Esophagus muscularis mucosa (tissue), 4 donors: ENCODE measurements around the gene ZNF460. TPM values are rescaled to one million over a fixed set of nuclear protein-coding genes. Genes with fewer than 3 reads are reported as not detected.

ENCODE experiments used
- DNase-seq: peaks from one replicate; pipeline ENCODE4 v3.0.0-alpha.2; 2017; ENCODE audit errors: extremely low spot score
- H3K27ac ChIP-seq, 4 donors: fragments of 200-600 bp; sonication (generic); replicated peaks in 1 of 4; 1 replicate in 3 of 4; 2 replicates in 1 of 4; pipeline ENCODE4 v1.5.1; 2016 to 2019; ENCODE audit warnings: mild to moderate bottlenecking in 1 of 4
- H3K27me3 ChIP-seq, 4 donors: fragments of 200-600 bp; sonication (generic); one replicate each; pipeline versions ENCODE4 v1.5.1 to v1.6.0; 2016 to 2019
- H3K36me3 ChIP-seq, 4 donors: fragments of 200-600 bp; sonication (generic); one replicate each; pipeline ENCODE4 v1.5.1; 2016 to 2019
- H3K4me1 ChIP-seq, 4 donors: fragments of 200-600 bp; sonication (generic); one replicate each; pipeline ENCODE4 v1.5.1; 2016 to 2019
- H3K4me3 ChIP-seq, 4 donors: fragments of 200-600 bp; sonication (generic); 1 replicate in 2 of 4; 2 replicates in 2 of 4; pipeline ENCODE4 v1.5.1; 2016 to 2019; ENCODE audit warnings: mild to moderate bottlenecking in 4 of 4, moderate library complexity in 1 of 4
- H3K9me3 ChIP-seq, 4 donors: fragments of 200-600 bp; sonication (generic); 1 replicate in 3 of 4; 2 replicates in 1 of 4; pipeline ENCODE4 v1.5.1; 2016 to 2019
- CTCF ChIP-seq, 3 experiments: fragments of 200-600 bp in 2 of 3; fragments of 450-650 bp in 1 of 3; sonication (generic) in 2 of 3; IDR thresholded peaks; one replicate each; pipeline ENCODE4 v1.5.1; 2017 to 2019; ENCODE audit warnings: antibody characterized with exemption in 3 of 3, mild to moderate bottlenecking in 2 of 3, moderate library complexity in 1 of 3
- EP300 ChIP-seq: sonication (generic); formaldehyde crosslinking; IDR thresholded peaks from one replicate; pipeline ENCODE4 v1.6.1; 2017; ENCODE audit warnings: antibody characterized with exemption
- POLR2A ChIP-seq: fragments of 450-650 bp; IDR thresholded peaks from one replicate; pipeline ENCODE4 v1.6.1; 2017; ENCODE audit warnings: antibody characterized with exemption, moderate library complexity, mild to moderate bottlenecking, low read depth
- POLR2AphosphoS5 ChIP-seq, 2 donors: sonication (generic); formaldehyde crosslinking; IDR thresholded peaks; one replicate each; pipeline ENCODE4 v1.6.1; 2017; ENCODE audit warnings: antibody characterized with exemption in 2 of 2
- WGBS: methylation state at CpG from one replicate; pipeline ENCODE4 v1.1.5; 2018; 5-methylcytosine and 5-hydroxymethylcytosine counted together
- intact Hi-C: fragments of 100-400 bp; cut with DNase I; formaldehyde crosslinking; loops from one replicate; pipeline ENCODE4 v1.15.1; 2023
- total RNA-seq, 4 donors: library from RNA; depleted of rRNA; stranded (reverse); fragments of >200 nt; gene quantifications; one replicate each; pipeline versions ENCODE4 v1.1.0 to v1.2.1, GENCODE V29; 2016

ZNF460 gene
- total RNA-seq, 4 donors from 2014 or later: 46.1 to 75.0 (median 50.1) TPM

- intact Hi-C loops: no loop called here
Observed at GRCh38 chr19:57302020-57302465, 21.8 kb downstream of the ZNF460 start.

GRCh38 chr19:57302727-57303401 is 22.6 kb downstream of the ZNF460 start:
- 91% methylated on average over 7 of the region's 7 CpGs for WGBS

More at GRCh38 chr19:57302020-57302465, 21.8 kb downstream of the ZNF460 start:
- no peak for DNase-seq
- H3K9me3 ChIP-seq: peaks cover 0 to 4% (median 0%) of the 10 kb centered on the region in 4 donors
- WGBS: 100% methylated on average over 1 of the region's 1 CpG
- no peak for TF ChIP-seq EP300
- no peak for TF ChIP-seq CTCF (IDR thresholded peaks at IDR 0.05)
- no peak for TF ChIP-seq POLR2A
- no peak for TF ChIP-seq POLR2AphosphoS5 (IDR thresholded peaks at IDR 0.05)
- no peak overlapping the region for H3K27ac ChIP-seq
- no peaks in the 10 kb centered on the region for H3K27me3 ChIP-seq
- no peak overlapping the region for H3K4me3 ChIP-seq
- peaks cover 7 to 15% (median 10%) of the 10 kb centered on the region in 4 donors for H3K4me1 ChIP-seq
- H3K36me3 ChIP-seq: peaks cover 0 to 74% (median 26%) of the 10 kb centered on the region in 4 donors

GRCh38 chr19:57305056-57305455 is 24.8 kb downstream of the ZNF460 start:
- Histone ChIP-seq H3K27ac (no peak overlapping the region), H3K4me1 (peaks cover 7 to 15% (median 10%) of the 10 kb centered on the region in 4 donors), H3K27me3 (no peaks in the 10 kb centered on the region), H3K9me3 (no peaks in the 10 kb centered on the region), H3K36me3 (peaks cover 0 to 54% (median 14%) of the 10 kb centered on the region in 4 donors), H3K4me3 (no peak overlapping the region)
- no peak for DNase-seq
- TF ChIP-seq POLR2A (no peak), EP300 (no peak), POLR2AphosphoS5 (IDR thresholded peaks at IDR 0.05) (no peak), CTCF (IDR thresholded peaks at IDR 0.05) (no peak)
- WGBS: 0% methylated on average over 1 of the region's 1 CpG
- intact Hi-C loops: no loop called here

More at GRCh38 chr19:57302727-57303401, 22.6 kb downstream of the ZNF460 start:
- no peak for DNase-seq
- Histone ChIP-seq H3K36me3 (peaks cover 0 to 74% (median 26%) of the 10 kb centered on the region in 4 donors), H3K27ac (no peak overlapping the region), H3K27me3 (no peaks in the 10 kb centered on the region), H3K9me3 (peaks cover 0 to 4% (median 0%) of the 10 kb centered on the region in 4 donors), H3K4me3 (no peak overlapping the region), H3K4me1 (peaks cover 7 to 15% (median 10%) of the 10 kb centered on the region in 4 donors)
- TF ChIP-seq EP300 (no peak), POLR2A (no peak), POLR2AphosphoS5 (IDR thresholded peaks at IDR 0.05) (no peak), CTCF (IDR thresholded peaks at IDR 0.05) (no peak)
- intact Hi-C loops: no loop called here

- intact Hi-C loops: no loop called here
- H3K36me3 ChIP-seq: peaks cover 0 to 19% (median 2%) of the 10 kb centered on the region in 4 donors
Observed at GRCh38 chr19:57308514-57308913, 28.2 kb downstream of the ZNF460 start.

More at GRCh38 chr19:57308514-57308913, 28.2 kb downstream of the ZNF460 start:
- no peaks in the 10 kb centered on the region for H3K4me1 ChIP-seq
- H3K9me3 ChIP-seq: no peaks in the 10 kb centered on the region
- H3K27me3 ChIP-seq: no peaks in the 10 kb centered on the region
- no peak for DNase-seq
- H3K27ac ChIP-seq: no peak overlapping the region
- no peak for TF ChIP-seq EP300
- no peak for TF ChIP-seq POLR2A
- no peak for TF ChIP-seq POLR2AphosphoS5 (IDR thresholded peaks at IDR 0.05)
- no peak for TF ChIP-seq CTCF (IDR thresholded peaks at IDR 0.05)
- H3K4me3 ChIP-seq: no peak overlapping the region
